Rectal smooth muscle tissue (tissue), 1 donor: Measurements from ENCODE around the gene VASP.

ENCODE experiments used
- H3K27ac ChIP-seq: one replicate; pipeline ENCODE4 v1.7.0; 2013; ENCODE audit warnings: low read depth, low read length, inconsistent platforms
- H3K27me3 ChIP-seq: one replicate; pipeline ENCODE4 v1.7.0; 2013; ENCODE audit warnings: low read length; ENCODE audit not compliant: control insufficient read depth, insufficient read depth
- H3K36me3 ChIP-seq: one replicate; pipeline ENCODE4 v1.7.0; 2013; ENCODE audit warnings: low read length; ENCODE audit not compliant: control insufficient read depth, insufficient read depth
- H3K4me1 ChIP-seq: one replicate; pipeline ENCODE4 v1.7.0; 2013; ENCODE audit warnings: low read length; ENCODE audit not compliant: control insufficient read depth, insufficient read depth
- H3K4me3 ChIP-seq: one replicate; pipeline ENCODE4 v1.7.0; 2013; ENCODE audit warnings: low read length
- H3K9ac ChIP-seq: one replicate; pipeline ENCODE4 v1.7.0; 2013; ENCODE audit warnings: low read length

The VASP gene

DNA sequence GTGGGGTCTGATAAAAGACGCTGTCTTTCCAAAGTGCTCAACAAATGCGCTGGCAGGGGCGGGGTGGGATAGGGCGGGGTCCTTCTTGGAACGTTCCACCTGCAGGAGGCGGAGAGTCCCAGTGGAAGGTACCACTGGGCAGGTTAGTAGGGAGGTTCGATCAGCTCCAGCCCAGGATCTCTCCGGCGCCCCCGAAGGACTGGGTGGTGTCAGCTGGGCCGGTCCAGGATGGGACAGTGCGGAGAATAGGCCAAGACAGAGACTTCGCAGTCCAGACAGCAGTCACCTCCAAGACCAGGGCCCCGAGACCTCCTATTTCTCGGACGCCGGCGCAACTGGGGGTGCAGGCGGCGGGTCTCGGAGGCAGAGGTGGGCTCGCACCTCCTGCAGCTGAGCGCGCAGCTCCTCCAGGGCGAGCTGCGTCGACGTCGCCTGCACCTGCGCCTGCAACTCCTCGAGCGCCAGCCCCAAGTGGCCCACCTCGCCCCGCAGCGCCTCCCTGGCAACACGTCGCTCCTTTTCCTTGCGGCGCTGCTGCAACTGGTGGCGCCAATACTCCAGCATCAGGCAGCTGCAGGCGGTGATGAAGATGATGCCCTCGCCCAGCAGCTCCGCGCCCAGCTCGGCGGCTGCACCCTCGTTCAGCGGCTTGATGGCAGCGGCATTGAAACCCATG lies 21.6 kb downstream of the VASP start:
- H3K27me3 ChIP-seq = no peaks in the 10 kb centered on the region
- no peaks in the 10 kb centered on the region for H3K4me1 ChIP-seq
- peak overlapping the region; percentile 45 for H3K4me3 ChIP-seq
- H3K36me3 ChIP-seq = peaks cover 21% of the 10 kb centered on the region
- H3K27ac ChIP-seq = no peak overlapping the region
- no peak overlapping the region for H3K9ac ChIP-seq

DNA sequence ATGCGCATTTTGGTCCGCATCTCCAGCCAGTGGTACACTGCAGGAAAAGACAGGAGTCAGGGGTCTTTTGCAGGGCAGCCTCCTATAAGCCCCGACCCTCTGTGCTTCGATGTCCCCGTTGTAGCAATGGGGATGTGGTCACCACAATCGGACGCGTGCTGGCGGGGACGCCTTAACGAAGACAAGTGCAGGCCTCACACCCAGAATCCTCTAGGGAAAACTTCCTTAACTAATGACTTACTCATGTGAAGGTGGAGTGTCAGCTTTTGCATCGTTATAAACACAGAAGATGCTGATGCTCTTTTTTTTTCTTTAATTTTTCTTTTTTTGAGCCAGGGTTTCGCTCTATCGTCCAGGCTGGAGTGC lies 22.1 kb downstream of the VASP start:
- Histone ChIP-seq H3K9ac (no peak overlapping the region), H3K27ac (no peak overlapping the region), H3K27me3 (no peaks in the 10 kb centered on the region), H3K4me1 (no peaks in the 10 kb centered on the region), H3K4me3 (peak overlapping the region; percentile 45), H3K36me3 (peaks cover 16% of the 10 kb centered on the region)

DNA sequence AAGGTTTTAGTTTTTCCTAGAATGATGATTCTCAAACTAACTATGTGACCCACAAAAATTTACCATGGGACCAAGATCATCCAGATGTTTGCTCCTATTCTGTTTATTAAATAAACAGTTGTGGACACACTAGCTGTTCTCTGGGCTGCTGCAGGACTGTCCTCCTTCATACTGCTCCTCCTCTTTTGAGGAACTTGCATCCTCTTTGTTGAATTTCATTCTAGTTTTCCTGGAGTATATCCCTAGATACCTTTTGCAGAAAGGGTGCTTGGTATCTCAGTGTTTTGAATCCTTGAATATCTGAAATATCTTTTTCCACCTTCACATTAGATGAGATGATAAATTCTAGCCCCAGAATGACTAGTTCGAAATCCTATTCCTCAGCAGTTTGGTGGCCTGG lies 24.1 kb downstream of the VASP start:
- H3K9ac ChIP-seq = no peak overlapping the region
- H3K27me3 ChIP-seq = no peaks in the 10 kb centered on the region
- no peak overlapping the region for H3K4me3 ChIP-seq
- no peaks in the 10 kb centered on the region for H3K36me3 ChIP-seq
- H3K27ac ChIP-seq = no peak overlapping the region
- no peaks in the 10 kb centered on the region for H3K4me1 ChIP-seq

DNA sequence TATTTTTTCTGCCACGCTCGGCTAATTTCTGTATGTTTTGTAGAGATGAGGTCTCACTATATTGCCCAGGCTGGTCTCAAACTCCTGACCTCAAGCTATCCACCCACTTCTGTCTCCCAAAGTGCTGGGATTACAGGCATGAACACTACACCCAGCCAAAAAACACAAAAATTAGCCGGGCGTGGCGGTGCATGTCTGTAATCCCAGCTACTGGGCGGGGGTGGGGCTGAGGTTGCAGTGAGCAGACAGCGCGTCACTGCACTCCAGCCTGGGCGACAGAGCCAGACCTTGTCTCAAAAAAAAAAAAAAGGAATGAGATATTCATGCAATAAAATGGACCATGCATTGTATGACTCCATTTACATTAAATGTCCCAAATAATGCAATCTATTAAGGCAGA lies 32.2 kb downstream of the VASP start:
- no peaks in the 10 kb centered on the region for H3K4me1 ChIP-seq
- no peak overlapping the region for H3K9ac ChIP-seq
- H3K4me3 ChIP-seq = no peak overlapping the region
- H3K36me3 ChIP-seq = no peaks in the 10 kb centered on the region
- H3K27ac ChIP-seq = no peak overlapping the region
- H3K27me3 ChIP-seq = no peaks in the 10 kb centered on the region

DNA sequence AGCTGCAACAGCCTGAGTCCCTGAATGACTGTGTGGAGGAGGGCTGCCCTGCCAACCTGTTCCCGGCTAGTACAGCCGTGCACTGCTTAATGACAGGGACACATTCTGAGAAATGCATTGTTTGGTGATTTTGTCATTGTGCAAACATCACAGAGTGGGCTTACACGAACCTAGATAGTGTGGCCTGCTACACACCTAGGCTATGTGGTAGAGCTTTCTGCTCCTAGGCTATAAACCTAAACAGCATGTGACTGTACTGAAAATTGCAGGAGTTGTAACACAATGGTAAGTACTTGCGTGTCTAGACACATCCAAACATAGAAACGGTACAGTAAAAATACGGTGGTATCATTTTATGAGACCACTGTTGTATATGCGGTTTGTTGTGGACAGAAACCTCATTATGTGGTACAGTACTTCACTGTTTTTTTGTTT lies 35.0 kb downstream of the VASP start:
- no peak overlapping the region for H3K4me3 ChIP-seq
- H3K27ac ChIP-seq = no peak overlapping the region
- no peaks in the 10 kb centered on the region for H3K27me3 ChIP-seq
- H3K36me3 ChIP-seq = no peaks in the 10 kb centered on the region
- H3K9ac ChIP-seq = no peak overlapping the region
- H3K4me1 ChIP-seq = no peaks in the 10 kb centered on the region

DNA sequence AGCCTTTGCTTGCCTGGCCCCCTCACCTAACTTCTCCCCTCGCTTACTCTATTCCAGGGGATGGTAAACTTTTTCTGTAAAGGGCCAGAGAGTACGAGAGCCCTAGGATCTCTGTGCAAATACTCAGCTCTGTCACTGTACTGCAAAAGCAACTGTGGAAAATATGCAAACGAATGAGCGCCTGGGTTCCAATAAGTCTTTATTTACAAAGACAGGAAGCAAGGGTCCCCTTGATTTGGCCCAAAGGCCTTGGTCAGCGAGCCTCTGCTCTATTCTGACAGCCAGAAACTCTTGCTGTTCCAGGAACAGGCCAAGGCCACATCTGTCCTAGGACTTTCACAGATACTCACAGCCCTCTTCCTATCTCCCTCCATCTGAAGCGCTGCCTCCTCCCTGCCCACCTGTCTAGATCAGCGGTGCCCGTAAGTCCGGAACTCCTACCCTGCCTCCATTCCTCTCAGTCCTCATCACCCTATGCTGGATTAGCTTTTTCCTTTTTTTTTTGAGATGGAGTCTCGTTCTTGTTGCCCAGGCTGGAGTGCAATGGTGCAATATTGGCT lies 40.0 kb downstream of the VASP start:
- Histone ChIP-seq H3K27me3 (no peaks in the 10 kb centered on the region), H3K36me3 (no peaks in the 10 kb centered on the region), H3K9ac (no peak overlapping the region), H3K4me3 (no peak overlapping the region), H3K27ac (no peak overlapping the region), H3K4me1 (no peaks in the 10 kb centered on the region)

DNA sequence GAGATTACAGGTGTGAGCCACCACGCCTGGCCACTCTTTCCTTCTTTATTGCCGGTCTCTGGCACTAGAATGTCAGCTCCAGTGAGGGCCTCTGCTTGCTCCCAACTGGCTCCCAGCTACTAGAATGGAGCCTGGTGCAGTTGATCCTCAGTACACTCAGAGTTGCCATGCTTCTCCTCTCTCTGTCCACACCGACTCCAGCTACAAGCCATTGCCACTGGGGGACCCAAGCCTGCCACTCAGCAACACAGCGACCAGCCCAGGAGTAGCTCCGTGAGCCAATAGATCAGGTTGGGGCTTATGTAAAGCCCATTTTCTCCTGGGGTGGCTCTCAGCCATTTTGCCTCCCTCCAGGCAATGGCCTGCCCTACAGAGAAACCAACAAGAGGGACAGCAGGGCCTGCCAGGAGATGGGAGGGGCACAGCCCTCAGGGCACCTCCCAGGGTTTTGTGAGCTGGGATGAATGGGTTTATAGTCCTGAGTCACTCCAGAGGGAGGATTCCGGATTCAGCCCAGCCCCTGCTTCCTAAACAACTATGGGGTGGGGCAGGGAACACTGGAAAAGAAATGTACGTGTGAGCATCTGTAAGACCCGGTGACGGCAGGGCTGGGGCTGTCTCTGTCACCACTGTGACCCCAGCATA lies 40.8 kb downstream of the VASP start:
- Histone ChIP-seq H3K4me1 (no peaks in the 10 kb centered on the region), H3K36me3 (no peaks in the 10 kb centered on the region), H3K9ac (no peak overlapping the region), H3K27ac (no peak overlapping the region), H3K4me3 (no peak overlapping the region), H3K27me3 (no peaks in the 10 kb centered on the region)

DNA sequence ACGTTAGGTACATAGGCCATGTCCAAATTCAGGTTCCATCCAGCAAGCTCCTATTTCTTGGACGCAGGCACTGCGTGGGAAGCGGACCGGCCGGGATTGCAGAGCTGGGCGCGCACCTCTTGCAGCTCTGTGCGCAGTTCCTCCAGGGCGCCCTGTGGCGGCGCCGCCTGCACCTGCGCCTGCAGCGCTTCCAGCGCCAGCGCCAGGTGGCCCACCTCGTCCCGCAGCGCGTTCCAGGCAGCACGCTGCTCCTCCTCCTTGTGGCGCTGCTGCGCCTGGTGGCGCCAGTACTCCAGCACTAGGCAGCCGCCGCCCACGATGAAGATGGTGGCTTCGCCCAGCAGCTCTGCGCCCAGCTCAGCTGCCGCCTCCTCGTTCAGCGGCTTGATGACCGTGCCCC lies 46.2 kb downstream of the VASP start:
- Histone ChIP-seq H3K4me3 (no peak overlapping the region), H3K27ac (no peak overlapping the region), H3K9ac (no peak overlapping the region), H3K27me3 (no peaks in the 10 kb centered on the region), H3K4me1 (no peaks in the 10 kb centered on the region), H3K36me3 (no peaks in the 10 kb centered on the region)

DNA sequence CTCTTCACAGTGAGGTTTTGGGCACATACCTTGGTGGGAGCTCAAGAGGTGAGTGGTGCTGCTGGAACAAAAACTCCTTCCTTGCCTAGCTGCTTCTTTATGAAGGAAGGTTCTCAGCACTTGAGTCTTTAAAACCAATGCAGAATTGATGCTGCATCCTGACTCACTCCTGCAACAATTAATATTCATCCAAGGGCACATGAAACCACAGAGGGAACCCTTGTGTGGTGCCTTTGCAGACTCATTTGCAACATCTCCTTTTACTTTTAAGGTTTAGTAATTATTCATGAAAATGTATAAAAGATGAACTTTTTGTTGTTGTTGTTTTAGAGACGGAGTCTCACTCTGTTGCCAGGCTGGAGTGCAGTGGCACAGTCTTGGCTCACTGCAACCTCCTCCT lies 47.2 kb downstream of the VASP start:
- Histone ChIP-seq H3K9ac (no peak overlapping the region), H3K27ac (no peak overlapping the region), H3K27me3 (no peaks in the 10 kb centered on the region), H3K4me3 (no peak overlapping the region), H3K4me1 (no peaks in the 10 kb centered on the region), H3K36me3 (no peaks in the 10 kb centered on the region)

DNA sequence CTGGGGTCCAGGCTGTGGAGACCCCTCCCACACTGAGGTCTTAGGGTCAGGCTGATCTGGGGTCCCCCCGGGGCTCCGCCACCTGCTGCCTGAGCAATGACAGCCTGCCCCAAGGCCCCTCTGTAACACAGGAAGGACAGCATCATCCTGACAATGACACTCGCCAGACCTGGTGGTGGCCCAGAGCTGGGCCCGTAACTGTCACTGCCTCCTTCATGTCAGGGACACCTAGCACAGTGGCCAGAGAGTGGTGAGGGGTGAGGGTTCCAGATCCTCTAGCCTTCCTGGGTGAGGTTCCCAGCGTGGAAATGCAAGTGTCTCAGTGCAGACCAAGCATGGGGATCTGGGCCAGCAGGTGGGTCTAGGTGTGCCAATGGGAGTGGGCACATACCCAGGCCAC lies 49.6 kb downstream of the VASP start:
- no peaks in the 10 kb centered on the region for H3K4me1 ChIP-seq
- H3K27ac ChIP-seq = no peak overlapping the region
- no peak overlapping the region for H3K9ac ChIP-seq
- H3K27me3 ChIP-seq = no peaks in the 10 kb centered on the region
- H3K4me3 ChIP-seq = no peak overlapping the region
- H3K36me3 ChIP-seq = no peaks in the 10 kb centered on the region

DNA sequence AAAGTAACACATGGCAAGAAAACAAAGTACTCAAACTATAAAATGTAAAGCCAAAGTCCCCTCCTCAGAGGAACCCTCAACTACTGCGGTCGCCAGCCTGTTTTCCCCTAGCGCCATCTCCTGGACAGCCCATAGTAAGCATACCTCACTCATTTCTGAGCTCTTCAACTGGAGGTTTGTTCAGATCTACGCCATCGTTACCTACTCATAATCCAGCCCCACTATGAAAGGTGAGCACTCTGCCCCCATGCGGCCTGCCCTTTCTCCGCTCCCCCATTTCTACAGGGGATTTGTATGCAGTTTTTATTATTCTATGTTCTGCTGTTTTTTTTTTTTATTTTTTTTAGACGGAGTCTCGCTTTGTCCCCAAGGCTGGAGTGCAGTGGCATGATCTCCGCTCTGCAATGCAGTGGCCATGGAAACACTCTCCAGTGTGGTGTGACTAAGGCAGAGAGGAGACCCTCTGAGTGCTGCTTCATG lies 51.2 kb downstream of the VASP start:
- H3K4me3 ChIP-seq = no peak overlapping the region
- H3K9ac ChIP-seq = no peak overlapping the region
- H3K27ac ChIP-seq = no peak overlapping the region
- no peaks in the 10 kb centered on the region for H3K4me1 ChIP-seq
- H3K27me3 ChIP-seq = no peaks in the 10 kb centered on the region
- no peaks in the 10 kb centered on the region for H3K36me3 ChIP-seq

DNA sequence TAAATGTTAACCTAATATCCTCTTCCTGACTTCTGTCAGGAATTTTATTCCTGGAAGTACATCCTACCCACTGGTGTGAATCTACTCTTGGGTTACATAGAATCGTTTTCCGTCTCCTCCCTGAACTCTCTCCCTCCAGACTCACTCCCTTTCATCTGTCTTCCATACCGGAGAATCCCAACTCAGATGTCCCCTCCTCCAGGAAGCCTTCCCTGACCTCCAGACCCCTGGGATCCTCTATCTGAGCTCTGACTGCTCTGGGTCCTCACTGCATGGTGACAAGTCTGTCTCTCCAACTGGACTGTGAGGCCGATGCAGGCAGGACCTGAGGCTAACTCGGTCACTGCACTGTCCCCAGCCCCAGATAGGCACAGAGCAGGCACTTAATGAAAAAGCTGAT lies 52.8 kb downstream of the VASP start:
- no peak overlapping the region for H3K27ac ChIP-seq
- H3K9ac ChIP-seq = no peak overlapping the region
- H3K4me3 ChIP-seq = no peak overlapping the region
- H3K4me1 ChIP-seq = no peaks in the 10 kb centered on the region
- no peaks in the 10 kb centered on the region for H3K36me3 ChIP-seq
- no peaks in the 10 kb centered on the region for H3K27me3 ChIP-seq

DNA sequence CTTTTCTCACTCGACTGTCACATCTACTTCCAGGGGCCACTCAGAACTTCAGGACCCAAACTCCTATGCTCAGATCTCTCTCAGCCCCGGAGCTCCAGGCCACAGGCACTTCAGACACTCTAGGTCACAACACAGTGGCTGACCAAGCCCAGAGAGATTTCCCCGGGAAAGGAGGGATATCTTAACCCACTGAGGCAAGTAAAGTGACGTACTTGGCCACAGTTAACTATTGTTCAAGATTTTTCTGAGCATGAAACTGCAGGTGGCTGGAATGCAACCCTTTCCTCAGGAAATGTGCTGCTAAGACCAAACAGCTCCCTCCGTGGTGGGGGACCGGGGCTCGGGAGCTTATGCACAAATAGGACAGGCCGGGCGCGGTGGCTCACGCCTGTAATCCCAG lies 53.4 kb downstream of the VASP start:
- H3K9ac ChIP-seq = no peak overlapping the region
- H3K27ac ChIP-seq = no peak overlapping the region
- no peak overlapping the region for H3K4me3 ChIP-seq
- H3K36me3 ChIP-seq = no peaks in the 10 kb centered on the region
- H3K27me3 ChIP-seq = no peaks in the 10 kb centered on the region
- no peaks in the 10 kb centered on the region for H3K4me1 ChIP-seq
